SK-N-SH (cell line): ENCODE results near the gene TEKTIP1. TPM values are rescaled to one million over a fixed set of nuclear protein-coding genes. Genes with fewer than 3 reads are reported as not detected.

Experiments used
- CTCF ChIA-PET: fragments of 300-600, 350-600 bp; formaldehyde crosslinking; extraction: SDS; loops from one replicate; lab custom pipeline; 2021; lab: Yijun Ruan, JAX
- POLR2A ChIA-PET: fragments of 350-600 bp; sonication (Branson Sonifier 250); formaldehyde crosslinking; extraction: SDS; loops from one replicate; lab custom pipeline; 2020; ENCODE audit warnings: antibody characterized with exemption, inconsistent platforms; lab: Yijun Ruan, JAX
- DNase-seq: peaks from one replicate; pipeline ENCODE4 v3.0.0; 2012
- H2AFZ ChIP-seq: fragments of 200-600 bp; sonication (generic); 2 replicates; pipeline ENCODE4 v1.8.1; 2016; ENCODE audit warnings: antibody characterized with exemption, mild to moderate bottlenecking, low read depth
- H3F3A ChIP-seq: fragments of 200-600 bp; sonication (generic); replicated peaks from 2 replicates; pipeline ENCODE3; 2016; ENCODE audit warnings: antibody characterized with exemption, mild to moderate bottlenecking; ENCODE audit not compliant: insufficient read depth
- H3K27ac ChIP-seq, 2 experiments: fragments of 200-500 bp in 1 of 2; fragments of 200-600 bp in 1 of 2; sonication (Bioruptor generic) in 1 of 2; sonication (generic), shearing (Covaris generic) in 1 of 2; 2 replicates each; pipeline versions ENCODE4 v1.5.1 to v1.6.1; 2014 to 2016; ENCODE audit warnings: low read depth in 2 of 2, inconsistent platforms in 1 of 2, low read length in 1 of 2, mild to moderate bottlenecking in 1 of 2, mixed read lengths in 1 of 2
- H3K27me3 ChIP-seq: fragments of 200-600 bp; sonication (generic), shearing (Covaris generic); 2 replicates; pipeline ENCODE4 v1.6.1; 2016; ENCODE audit warnings: mixed run types; ENCODE audit not compliant: insufficient read depth
- H3K36me3 ChIP-seq, 2 experiments: fragments of 200-500 bp in 1 of 2; fragments of 200-600 bp in 1 of 2; sonication (Bioruptor generic) in 1 of 2; sonication (generic) in 1 of 2; replicated peaks in 1 of 2; 2 replicates each; pipeline versions ENCODE3 to v1.5.1; 2014 to 2016; ENCODE audit warnings: low read length in 1 of 2, mild to moderate bottlenecking in 1 of 2; ENCODE audit not compliant: insufficient read depth in 2 of 2, control insufficient read depth in 1 of 2
- H3K4me1 ChIP-seq, 2 experiments: fragments of 200-500 bp in 1 of 2; fragments of 200-600 bp in 1 of 2; sonication (Bioruptor generic) in 1 of 2; sonication (generic), shearing (Covaris generic) in 1 of 2; 2 replicates each; pipeline versions ENCODE4 v1.5.1 to v1.6.1; 2014 to 2016; ENCODE audit warnings: low read depth in 1 of 2, low read length in 1 of 2, mixed run types in 1 of 2; ENCODE audit not compliant: insufficient read depth in 2 of 2, control insufficient read depth in 1 of 2
- H3K4me2 ChIP-seq: fragments of 200-600 bp; sonication (generic), shearing (Covaris generic); 2 replicates; pipeline ENCODE4 v1.6.1; 2017; ENCODE audit warnings: mixed run types
- H3K4me3 ChIP-seq, 2 experiments: fragments of 200-500 bp in 1 of 2; fragments of 200-600 bp in 1 of 2; sonication (Bioruptor generic) in 1 of 2; sonication (generic), shearing (Covaris generic) in 1 of 2; 2 replicates each; pipeline versions ENCODE4 v1.5.1 to v1.8.1; 2014 to 2016; ENCODE audit warnings: low read depth in 2 of 2, inconsistent platforms in 1 of 2, low read length in 1 of 2, mild to moderate bottlenecking in 1 of 2, mixed read lengths in 1 of 2, moderate library complexity in 1 of 2
- H3K79me2 ChIP-seq: fragments of 200-600 bp; sonication (generic); 2 replicates; pipeline ENCODE4 v1.8.1; 2017; ENCODE audit warnings: mild to moderate bottlenecking; ENCODE audit not compliant: insufficient read depth
- H3K9ac ChIP-seq: fragments of 200-600 bp; sonication (generic); 2 replicates; pipeline ENCODE4 v1.6.1; 2017; ENCODE audit warnings: mixed run types
- H3K9me2 ChIP-seq: fragments of 200-600 bp; sonication (generic); 2 replicates; pipeline ENCODE4 v1.6.1; 2017; ENCODE audit warnings: mixed run types
- H3K9me3 ChIP-seq: fragments of 200-600 bp; sonication (generic); 2 replicates; pipeline ENCODE4 v1.6.1; 2017; ENCODE audit warnings: mixed run types, mild to moderate bottlenecking, moderate library complexity
- H4K20me1 ChIP-seq: fragments of 200-600 bp; sonication (generic); 2 replicates; pipeline ENCODE4 v1.6.1; 2017; ENCODE audit warnings: mild to moderate bottlenecking, mixed run types; ENCODE audit not compliant: insufficient read depth
- EP300 ChIP-seq, 2 experiments: IDR thresholded peaks; 2 replicates each; pipeline versions ENCODE4 v1.4.0 to v1.6.1; 2012; ENCODE audit warnings: borderline replicate concordance in 1 of 2, low read depth in 1 of 2, low read length in 1 of 2
- FOXJ3 ChIP-seq: sonication (generic); formaldehyde crosslinking; IDR thresholded peaks from 2 replicates; pipeline ENCODE4 v1.5.1; 2020; ENCODE audit warnings: mild to moderate bottlenecking, missing genetic modification reagents
- MAX ChIP-seq: IDR thresholded peaks from 2 replicates; pipeline ENCODE4 v1.4.0; 2012; ENCODE audit warnings: low read depth
- MEF2A ChIP-seq: IDR thresholded peaks from 2 replicates; pipeline ENCODE4 v1.4.0; 2012; ENCODE audit warnings: low read depth, borderline replicate concordance
- MXI1 ChIP-seq: IDR thresholded peaks from 2 replicates; pipeline ENCODE4 v1.6.1; 2012; ENCODE audit warnings: mild to moderate bottlenecking, low read depth, low read length, improper control_type of control experiment
- NFIC ChIP-seq: IDR thresholded peaks from 2 replicates; pipeline ENCODE4 v1.4.0; 2012; ENCODE audit warnings: borderline replicate concordance
- POLR2AphosphoS5 ChIP-seq: IDR thresholded peaks from 2 replicates; pipeline ENCODE4 v1.6.1; 2012; ENCODE audit warnings: low read depth, low read length
- RAD21 ChIP-seq: IDR thresholded peaks from 2 replicates; pipeline ENCODE4 v1.6.1; 2012; ENCODE audit warnings: mild to moderate bottlenecking, low read length
- RFX5 ChIP-seq: IDR thresholded peaks from 2 replicates; pipeline ENCODE4 v1.6.1; 2012; ENCODE audit warnings: mild to moderate bottlenecking, improper control_type of control experiment, low read length
- TAF1 ChIP-seq: IDR thresholded peaks from 2 replicates; pipeline ENCODE4 v1.6.1; 2012; ENCODE audit warnings: low read depth, mild to moderate bottlenecking, low read length, moderate library complexity, borderline replicate concordance
- TEAD4 ChIP-seq: IDR thresholded peaks from 2 replicates; pipeline ENCODE4 v1.4.0; 2012; ENCODE audit warnings: mild to moderate bottlenecking, borderline replicate concordance; ENCODE audit not compliant: insufficient read depth
- USF1 ChIP-seq: IDR thresholded peaks from 2 replicates; pipeline ENCODE4 v1.4.0; 2012; ENCODE audit warnings: low read depth, borderline replicate concordance
- YY1 ChIP-seq: IDR thresholded peaks from 2 replicates; pipeline ENCODE4 v1.4.0; 2012; ENCODE audit warnings: low read depth, mild to moderate bottlenecking
- WGBS: methylation state at CpG from one replicate; pipeline ENCODE4 v1.1.6; 2017; ENCODE audit warnings: low lambda C conversion rate; 5-methylcytosine and 5-hydroxymethylcytosine counted together
- polyA plus RNA-seq, 3 experiments: library from polyadenylated mRNA; depleted of rRNA; stranded (reverse); fragments of >200 nt; gene quantifications; 2 replicates each; pipeline ENCODE4 v1.2.3, GENCODE V29; 2012
- TF ChIP-seq, protein P1 (sequence below): fragments of 150-350 bp; IDR thresholded peaks from 2 replicates; pipeline ENCODE4 v1.6.1; 2016; ENCODE audit warnings: mild to moderate bottlenecking, low read depth, low read length
- TF ChIP-seq, protein P2 (sequence below): IDR thresholded peaks from 2 replicates; pipeline ENCODE4; 2012
- TF ChIP-seq, protein P3 (sequence below): IDR thresholded peaks from 2 replicates; pipeline ENCODE4 v1.6.1; 2012; ENCODE audit warnings: mild to moderate bottlenecking, low read depth, low read length, moderate library complexity
- TF ChIP-seq, protein P4 (sequence below): fragments of 200-600 bp; sonication (generic); IDR thresholded peaks from 2 replicates; pipeline ENCODE4 v1.6.1; 2017; ENCODE audit warnings: antibody characterized with exemption, mild to moderate bottlenecking, moderate library complexity

TEKTIP1 gene
- polyA plus RNA-seq, 1 of the 3 experiments (the other 2 are of a cell fraction), result 0.12 TPM

GRCh38 chr19:3514930-3515329 is 24.0 kb upstream of the TEKTIP1 start:
- peaks cover 100% of the 10 kb centered on the region for H3K79me2 ChIP-seq
- H3K9me3 ChIP-seq, result no peaks in the 10 kb centered on the region
- no peak overlapping the region for H3K9ac ChIP-seq
- H3K4me1 ChIP-seq, result peaks cover 0 to 10% of the 10 kb centered on the region in 2 experiments; a peak in 1 of 4 replicates
- H3K4me2 ChIP-seq, result no peak overlapping the region
- ChIA-PET CTCF (no interaction called here), POLR2A (no interaction called here)
- no peaks in the 10 kb centered on the region for H3K9me2 ChIP-seq
- TF ChIP-seq MAX (no peak), TEAD4 (no peak), YY1 (no peak), RAD21 (no peak), USF1 (no peak), FOXJ3 (CRISPR knock-in tag) (no peak), RFX5 (no peak), MXI1 (no peak), NFIC (no peak), POLR2AphosphoS5 (no peak), EP300 (IDR thresholded peaks at IDR 0.05; ENCODE audit: borderline replicate concordance in 1 of 2, low read depth in 1 of 2, low read length in 1 of 2) (no peak)
- TF ChIP-seq, protein P1, sequence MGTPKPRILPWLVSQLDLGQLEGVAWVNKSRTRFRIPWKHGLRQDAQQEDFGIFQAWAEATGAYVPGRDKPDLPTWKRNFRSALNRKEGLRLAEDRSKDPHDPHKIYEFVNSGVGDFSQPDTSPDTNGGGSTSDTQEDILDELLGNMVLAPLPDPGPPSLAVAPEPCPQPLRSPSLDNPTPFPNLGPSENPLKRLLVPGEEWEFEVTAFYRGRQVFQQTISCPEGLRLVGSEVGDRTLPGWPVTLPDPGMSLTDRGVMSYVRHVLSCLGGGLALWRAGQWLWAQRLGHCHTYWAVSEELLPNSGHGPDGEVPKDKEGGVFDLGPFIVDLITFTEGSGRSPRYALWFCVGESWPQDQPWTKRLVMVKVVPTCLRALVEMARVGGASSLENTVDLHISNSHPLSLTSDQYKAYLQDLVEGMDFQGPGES, result no peak
- TF ChIP-seq, protein P2, sequence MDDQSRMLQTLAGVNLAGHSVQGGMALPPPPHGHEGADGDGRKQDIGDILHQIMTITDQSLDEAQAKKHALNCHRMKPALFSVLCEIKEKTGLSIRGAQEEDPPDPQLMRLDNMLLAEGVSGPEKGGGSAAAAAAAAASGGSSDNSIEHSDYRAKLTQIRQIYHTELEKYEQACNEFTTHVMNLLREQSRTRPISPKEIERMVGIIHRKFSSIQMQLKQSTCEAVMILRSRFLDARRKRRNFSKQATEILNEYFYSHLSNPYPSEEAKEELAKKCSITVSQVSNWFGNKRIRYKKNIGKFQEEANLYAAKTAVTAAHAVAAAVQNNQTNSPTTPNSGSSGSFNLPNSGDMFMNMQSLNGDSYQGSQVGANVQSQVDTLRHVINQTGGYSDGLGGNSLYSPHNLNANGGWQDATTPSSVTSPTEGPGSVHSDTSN, result no peak
- H3K36me3 ChIP-seq, result peaks cover 3 to 11% of the 10 kb centered on the region in 2 experiments
- 80% methylated on average over 11 of the region's 12 CpGs for whole genome bisulfite sequencing
- no peak overlapping the region for H2AFZ ChIP-seq
- H3K4me3 ChIP-seq, result no peak overlapping the region
- H3F3A ChIP-seq, result no peaks in the 10 kb centered on the region
- peaks cover 98% of the 10 kb centered on the region for H4K20me1 ChIP-seq
- H3K27ac ChIP-seq, result no peak overlapping the region; a peak in 1 of 4 replicates
- no peaks in the 10 kb centered on the region for H3K27me3 ChIP-seq
- DNase-seq, result no peak

GRCh38 chr19:3515891-3516422 is 23.0 kb upstream of the TEKTIP1 start:
- Histone ChIP-seq H2AFZ (no peak overlapping the region), H3K79me2 (peaks cover 100% of the 10 kb centered on the region), H3K36me3 (peaks cover 3 to 12% of the 10 kb centered on the region in 2 experiments), H3K9me2 (no peaks in the 10 kb centered on the region), H3K27ac (no peak overlapping the region; a peak in 1 of 4 replicates), H3F3A (no peaks in the 10 kb centered on the region), H3K9ac (no peak overlapping the region), H3K9me3 (no peaks in the 10 kb centered on the region), H3K4me2 (no peak overlapping the region), H3K4me1 (peaks cover 0 to 20% of the 10 kb centered on the region in 2 experiments; a peak in 1 of 4 replicates), H3K27me3 (no peaks in the 10 kb centered on the region), H4K20me1 (peaks cover 98% of the 10 kb centered on the region), H3K4me3 (no peak overlapping the region)
- DNase-seq, result no peak
- CTCF ChIA-PET, result interaction anchor here (0.9 to 1.7 kb wide), 3 partner anchors 21 to 211 kb away, joined by 3 to 7 read pairs (median 3); no protein-coding TSS in a partner anchor
- 90% methylated on average over 7 of the region's 15 CpGs for WGBS
- POLR2A ChIA-PET, result no interaction called here
- TF ChIP-seq MXI1, result no peak
- no peak for TF ChIP-seq TAF1
- TF ChIP-seq MEF2A, result no peak
- TF ChIP-seq YY1, result no peak
- no peak for TF ChIP-seq RFX5
- TF ChIP-seq, protein P3, sequence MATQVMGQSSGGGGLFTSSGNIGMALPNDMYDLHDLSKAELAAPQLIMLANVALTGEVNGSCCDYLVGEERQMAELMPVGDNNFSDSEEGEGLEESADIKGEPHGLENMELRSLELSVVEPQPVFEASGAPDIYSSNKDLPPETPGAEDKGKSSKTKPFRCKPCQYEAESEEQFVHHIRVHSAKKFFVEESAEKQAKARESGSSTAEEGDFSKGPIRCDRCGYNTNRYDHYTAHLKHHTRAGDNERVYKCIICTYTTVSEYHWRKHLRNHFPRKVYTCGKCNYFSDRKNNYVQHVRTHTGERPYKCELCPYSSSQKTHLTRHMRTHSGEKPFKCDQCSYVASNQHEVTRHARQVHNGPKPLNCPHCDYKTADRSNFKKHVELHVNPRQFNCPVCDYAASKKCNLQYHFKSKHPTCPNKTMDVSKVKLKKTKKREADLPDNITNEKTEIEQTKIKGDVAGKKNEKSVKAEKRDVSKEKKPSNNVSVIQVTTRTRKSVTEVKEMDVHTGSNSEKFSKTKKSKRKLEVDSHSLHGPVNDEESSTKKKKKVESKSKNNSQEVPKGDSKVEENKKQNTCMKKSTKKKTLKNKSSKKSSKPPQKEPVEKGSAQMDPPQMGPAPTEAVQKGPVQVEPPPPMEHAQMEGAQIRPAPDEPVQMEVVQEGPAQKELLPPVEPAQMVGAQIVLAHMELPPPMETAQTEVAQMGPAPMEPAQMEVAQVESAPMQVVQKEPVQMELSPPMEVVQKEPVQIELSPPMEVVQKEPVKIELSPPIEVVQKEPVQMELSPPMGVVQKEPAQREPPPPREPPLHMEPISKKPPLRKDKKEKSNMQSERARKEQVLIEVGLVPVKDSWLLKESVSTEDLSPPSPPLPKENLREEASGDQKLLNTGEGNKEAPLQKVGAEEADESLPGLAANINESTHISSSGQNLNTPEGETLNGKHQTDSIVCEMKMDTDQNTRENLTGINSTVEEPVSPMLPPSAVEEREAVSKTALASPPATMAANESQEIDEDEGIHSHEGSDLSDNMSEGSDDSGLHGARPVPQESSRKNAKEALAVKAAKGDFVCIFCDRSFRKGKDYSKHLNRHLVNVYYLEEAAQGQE, result no peak
- TF ChIP-seq, protein P4, sequence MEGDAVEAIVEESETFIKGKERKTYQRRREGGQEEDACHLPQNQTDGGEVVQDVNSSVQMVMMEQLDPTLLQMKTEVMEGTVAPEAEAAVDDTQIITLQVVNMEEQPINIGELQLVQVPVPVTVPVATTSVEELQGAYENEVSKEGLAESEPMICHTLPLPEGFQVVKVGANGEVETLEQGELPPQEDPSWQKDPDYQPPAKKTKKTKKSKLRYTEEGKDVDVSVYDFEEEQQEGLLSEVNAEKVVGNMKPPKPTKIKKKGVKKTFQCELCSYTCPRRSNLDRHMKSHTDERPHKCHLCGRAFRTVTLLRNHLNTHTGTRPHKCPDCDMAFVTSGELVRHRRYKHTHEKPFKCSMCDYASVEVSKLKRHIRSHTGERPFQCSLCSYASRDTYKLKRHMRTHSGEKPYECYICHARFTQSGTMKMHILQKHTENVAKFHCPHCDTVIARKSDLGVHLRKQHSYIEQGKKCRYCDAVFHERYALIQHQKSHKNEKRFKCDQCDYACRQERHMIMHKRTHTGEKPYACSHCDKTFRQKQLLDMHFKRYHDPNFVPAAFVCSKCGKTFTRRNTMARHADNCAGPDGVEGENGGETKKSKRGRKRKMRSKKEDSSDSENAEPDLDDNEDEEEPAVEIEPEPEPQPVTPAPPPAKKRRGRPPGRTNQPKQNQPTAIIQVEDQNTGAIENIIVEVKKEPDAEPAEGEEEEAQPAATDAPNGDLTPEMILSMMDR, result no peak
- no peak for TF ChIP-seq TEAD4
